Prostate gland (tissue), 2 donors: ENCODE data around the gene RTN4R. TPM values are rescaled to one million over a fixed set of nuclear protein-coding genes. Genes with fewer than 3 reads are reported as not detected.

Experiments used
- DNase-seq: peaks from one replicate; pipeline ENCODE4 v3.0.0-alpha.2; 2019; ENCODE audit warnings: low spot score
- H3K27ac ChIP-seq, 2 donors: fragments of 200-600 bp; sonication (generic); 2 replicates each; pipeline ENCODE4 v1.5.1; 2017 to 2019
- H3K27me3 ChIP-seq: fragments of 200-600 bp; sonication (generic); replicated peaks from 2 replicates; pipeline ENCODE4 v1.5.1; 2019; ENCODE audit not compliant: insufficient read depth
- H3K36me3 ChIP-seq, 2 donors: fragments of 200-600 bp; sonication (generic); 1 replicate in 1 of 2; 2 replicates in 1 of 2; pipeline versions ENCODE4 v1.5.1 to v1.8.1; 2017 to 2019
- H3K4me1 ChIP-seq: fragments of 200-600 bp; sonication (generic); replicated peaks from 2 replicates; pipeline ENCODE4 v1.5.1; 2019
- H3K4me3 ChIP-seq, 2 donors: fragments of 200-600 bp; sonication (generic); 2 replicates each; pipeline ENCODE4 v1.5.1; 2017 to 2019
- H3K9me3 ChIP-seq: fragments of 200-600 bp; sonication (generic); 2 replicates; pipeline ENCODE4 v1.5.1; 2017
- CTCF ChIP-seq, 4 experiments: fragments of 200-600 bp in 2 of 4; fragments of 450-650 bp in 2 of 4; sonication (generic) in 2 of 4; IDR thresholded peaks; 1 replicate in 3 of 4; 2 replicates in 1 of 4; pipeline ENCODE4 v1.5.1; 2016 to 2019; ENCODE audit warnings: antibody characterized with exemption in 4 of 4, mild to moderate bottlenecking in 2 of 4, moderate library complexity in 2 of 4
- POLR2A ChIP-seq: fragments of 450-650 bp; IDR thresholded peaks from one replicate; pipeline ENCODE4 v1.6.1; 2016; ENCODE audit warnings: antibody characterized with exemption, mild to moderate bottlenecking
- POLR2AphosphoS5 ChIP-seq: sonication (generic); formaldehyde crosslinking; IDR thresholded peaks from one replicate; pipeline ENCODE4 v1.6.1; 2017; ENCODE audit warnings: antibody characterized with exemption
- WGBS: methylation state at CpG from one replicate; pipeline ENCODE4 v1.1.5; 2018; 5-methylcytosine and 5-hydroxymethylcytosine counted together
- intact Hi-C: fragments of 100-400 bp; cut with DNase I; formaldehyde crosslinking; loops from one replicate; pipeline ENCODE4 v1.14.2; 2022
- total RNA-seq, 2 donors: library from RNA; depleted of rRNA; stranded (reverse); fragments of >200 nt; gene quantifications; one replicate each; pipeline ENCODE4 v1.1.0, GENCODE V29; 2016

The RTN4R gene
- total RNA-seq, 2 donors from 2014 or later: 4.4 to 6.0 TPM

GRCh38 chr22:20228055-20228938, 39.8 kb downstream of the RTN4R start:
- no peak overlapping the region for H3K27ac ChIP-seq
- peaks cover 6% of the 10 kb centered on the region for H3K4me1 ChIP-seq
- no peaks in the 10 kb centered on the region for H3K9me3 ChIP-seq
- H3K4me3 ChIP-seq: no peak overlapping the region
- 67% methylated on average over 23 of the region's 23 CpGs for WGBS
- H3K36me3 ChIP-seq: no peaks in the 10 kb centered on the region
- DNase-seq: no peak
- intact Hi-C loops: no loop called here
- H3K27me3 ChIP-seq: no peaks in the 10 kb centered on the region
- TF ChIP-seq POLR2A (no peak), CTCF (IDR thresholded peaks at IDR 0.05) (no peak), POLR2AphosphoS5 (no peak)

DNA sequence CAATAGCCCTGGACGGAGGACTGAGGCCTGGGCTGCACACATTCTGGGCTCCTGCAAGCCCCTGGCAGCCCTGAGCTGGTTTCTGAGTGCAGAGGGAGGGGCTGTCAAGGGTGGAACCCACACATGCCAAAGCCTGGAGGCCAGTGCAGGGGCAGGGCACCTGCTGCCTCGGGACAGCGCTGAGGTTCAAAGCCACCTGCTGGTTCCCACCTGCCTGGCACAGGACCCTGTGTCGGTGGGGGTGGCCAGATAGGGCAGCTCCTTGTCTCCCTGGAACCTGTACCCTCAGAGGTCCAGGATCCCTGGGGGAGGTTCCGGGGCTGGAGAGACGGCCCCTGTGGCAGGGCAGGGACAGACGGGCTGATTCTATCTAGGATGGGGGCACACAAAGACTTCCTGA, 40.8 kb downstream of the RTN4R start:
- Histone ChIP-seq H3K27me3 (no peaks in the 10 kb centered on the region), H3K4me1 (peaks cover 6% of the 10 kb centered on the region), H3K27ac (no peak overlapping the region), H3K9me3 (no peaks in the 10 kb centered on the region), H3K4me3 (no peak overlapping the region), H3K36me3 (no peaks in the 10 kb centered on the region)
- TF ChIP-seq POLR2AphosphoS5 (no peak), CTCF (IDR thresholded peaks at IDR 0.05) (no peak), POLR2A (no peak)
- intact Hi-C loops: no loop called here
- WGBS: 85% methylated on average over 7 of the region's 7 CpGs
- no peak for DNase-seq

- no peak for DNase-seq
- WGBS: 84% methylated on average over 17 of the region's 17 CpGs
- Histone ChIP-seq H3K4me1 (peaks cover 6% of the 10 kb centered on the region), H3K27ac (no peak overlapping the region), H3K27me3 (no peaks in the 10 kb centered on the region), H3K9me3 (no peaks in the 10 kb centered on the region), H3K36me3 (no peaks in the 10 kb centered on the region), H3K4me3 (no peak overlapping the region)
- intact Hi-C loops: no loop called here
- no peak for TF ChIP-seq POLR2AphosphoS5
- no peak for TF ChIP-seq POLR2A
- TF ChIP-seq CTCF (IDR thresholded peaks at IDR 0.05): no peak
Observed at GRCh38 chr22:20226760-20227350, 41.3 kb downstream of the RTN4R start.

DNA sequence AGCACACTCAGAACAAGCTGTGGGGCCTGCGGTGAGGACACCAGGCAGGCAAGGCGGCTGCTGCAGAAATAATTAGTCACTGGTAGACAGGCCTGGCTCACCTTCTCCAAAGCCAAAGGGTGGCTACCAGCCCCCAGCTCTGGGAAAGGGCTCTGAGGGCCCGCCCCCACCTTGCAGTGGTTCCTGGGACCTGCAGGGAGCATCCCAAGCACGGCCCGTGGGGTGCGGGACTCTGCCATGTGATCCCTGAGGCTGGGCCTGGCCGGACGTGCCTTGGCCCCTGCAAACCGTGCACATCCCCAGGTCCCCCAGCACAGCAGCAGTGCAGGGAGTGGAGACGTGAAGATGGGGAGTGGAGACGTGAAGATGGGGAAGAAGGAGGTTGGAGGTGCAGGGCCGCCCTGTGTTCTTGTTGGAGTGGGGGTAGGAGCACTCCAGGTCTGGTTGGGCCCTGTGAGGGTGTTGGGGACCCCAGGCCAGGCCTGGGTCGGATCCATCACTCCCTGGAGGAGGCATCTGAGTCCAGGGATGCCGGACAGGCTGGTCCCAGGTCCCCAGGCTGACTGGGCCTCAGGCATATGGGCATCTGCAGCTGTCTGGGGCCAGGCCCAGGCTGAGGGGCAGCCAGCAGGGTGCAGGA, 41.9 kb downstream of the RTN4R start:
- Histone ChIP-seq H3K27ac (no peak overlapping the region), H3K9me3 (no peaks in the 10 kb centered on the region), H3K27me3 (no peaks in the 10 kb centered on the region), H3K36me3 (no peaks in the 10 kb centered on the region), H3K4me3 (no peak overlapping the region), H3K4me1 (peaks cover 6% of the 10 kb centered on the region)
- intact Hi-C loops: no loop called here
- TF ChIP-seq CTCF (IDR thresholded peaks at IDR 0.05) (no peak), POLR2A (no peak)
- no peak for DNase-seq
- 86% methylated on average over 12 of the region's 14 CpGs for WGBS
